Germinal center (tissue), 1 donor: ENCODE data around the gene ZDHHC14.

ENCODE experiments used
- DNase-seq: peaks from one replicate; pipeline ENCODE4 v3.0.0; 2012; ENCODE audit warnings: mixed read lengths, low spot score

The ZDHHC14 gene

GRCh38 chr6:157493173-157493572, 112.2 kb downstream of the ZDHHC14 start:
- no peak for DNase-seq

GRCh38 chr6:157493576-157493975, 112.6 kb downstream of the ZDHHC14 start:
- DNase-seq, result no peak

- DNase-seq, result no peak
Measured at GRCh38 chr6:157494132-157494710, 113.2 kb downstream of the ZDHHC14 start.

- no peak for DNase-seq
Measured at GRCh38 chr6:157496534-157497095, 115.6 kb downstream of the ZDHHC14 start.

- DNase-seq, result no peak
Measured at GRCh38 chr6:157497579-157497978, 116.6 kb downstream of the ZDHHC14 start.

GRCh38 chr6:157498817-157499216, 117.8 kb downstream of the ZDHHC14 start:
- no peak for DNase-seq

GRCh38 chr6:157500022-157500421, 119.0 kb downstream of the ZDHHC14 start:
- no peak for DNase-seq

- peak; percentile 24 for DNase-seq
Measured at GRCh38 chr6:157503018-157503747, 122.2 kb downstream of the ZDHHC14 start.

- no peak for DNase-seq
Measured at GRCh38 chr6:157505912-157506491, 125.0 kb downstream of the ZDHHC14 start.

- peak; percentile 37 for DNase-seq
Measured at GRCh38 chr6:157510323-157511188, 129.6 kb downstream of the ZDHHC14 start.

GRCh38 chr6:157511682-157512381, 130.8 kb downstream of the ZDHHC14 start:
- DNase-seq, result no peak

- no peak for DNase-seq
Measured at GRCh38 chr6:157512382-157512682, 131.3 kb downstream of the ZDHHC14 start.

GRCh38 chr6:157513004-157513603, 132.1 kb downstream of the ZDHHC14 start:
- no peak for DNase-seq

GRCh38 chr6:157513619-157514485, 132.9 kb downstream of the ZDHHC14 start:
- no peak for DNase-seq

GRCh38 chr6:157514659-157515496, 133.9 kb downstream of the ZDHHC14 start:
- DNase-seq, result no peak

- no peak for DNase-seq
Measured at GRCh38 chr6:157516319-157517026, 135.5 kb downstream of the ZDHHC14 start.

- no peak for DNase-seq
Measured at GRCh38 chr6:157517601-157518359, 136.8 kb downstream of the ZDHHC14 start.
